ENCODE measurements around the gene ALOX15.
"Not testable (repeated sequence)": the region's sequence is repeated elsewhere in the genome, so short reads cannot be mapped to it uniquely, and the experiment has no call there.

The ALOX15 gene

DNA sequence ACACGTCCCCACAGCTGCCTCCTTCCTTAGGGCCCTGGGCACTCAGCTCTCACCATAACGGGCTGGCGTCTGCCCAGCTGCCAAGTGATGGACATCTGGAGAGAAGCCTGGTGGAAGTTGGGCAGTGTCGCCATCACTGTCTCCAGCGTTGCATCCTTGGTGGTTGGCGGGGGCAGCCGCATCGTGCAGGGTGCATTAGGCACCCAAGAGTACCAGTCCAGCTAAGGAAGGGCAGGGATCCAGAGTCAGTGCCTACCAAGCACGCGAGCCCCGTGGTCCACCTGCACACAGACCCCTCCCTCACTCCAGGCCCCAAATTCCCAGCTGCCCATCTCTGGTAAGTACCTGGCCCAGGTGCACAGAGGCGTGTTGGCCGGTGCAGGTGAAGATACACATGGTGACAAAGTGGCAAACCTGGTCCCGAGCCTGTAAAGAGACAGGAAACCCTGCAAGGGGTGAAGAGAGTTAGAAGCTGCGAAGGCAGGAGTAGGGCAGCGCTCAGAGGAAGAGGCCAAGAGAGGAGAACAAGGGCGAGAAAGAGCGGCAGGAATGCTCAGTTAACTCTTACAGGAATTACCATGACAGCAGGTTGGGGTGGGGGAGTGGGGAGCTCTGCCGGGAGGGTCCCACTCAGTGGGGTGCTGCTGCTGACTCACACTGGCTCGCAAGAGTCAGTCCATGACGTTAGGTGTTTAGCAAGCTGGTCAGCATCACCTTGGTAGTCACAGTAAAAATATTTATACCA lies 9.5 kb downstream of the ALOX15 start:
- Histone ChIP-seq H3K36me3 (ENCODE audit: control insufficient read depth, insufficient read depth, low read length) (no peaks in the 10 kb centered on the region), H3K4me3 (ENCODE audit: low read depth, low read length) (no peak overlapping the region), H3K27me3 (ENCODE audit: control insufficient read depth, insufficient read depth, low read length) (peaks cover 13% of the 10 kb centered on the region)

DNA sequence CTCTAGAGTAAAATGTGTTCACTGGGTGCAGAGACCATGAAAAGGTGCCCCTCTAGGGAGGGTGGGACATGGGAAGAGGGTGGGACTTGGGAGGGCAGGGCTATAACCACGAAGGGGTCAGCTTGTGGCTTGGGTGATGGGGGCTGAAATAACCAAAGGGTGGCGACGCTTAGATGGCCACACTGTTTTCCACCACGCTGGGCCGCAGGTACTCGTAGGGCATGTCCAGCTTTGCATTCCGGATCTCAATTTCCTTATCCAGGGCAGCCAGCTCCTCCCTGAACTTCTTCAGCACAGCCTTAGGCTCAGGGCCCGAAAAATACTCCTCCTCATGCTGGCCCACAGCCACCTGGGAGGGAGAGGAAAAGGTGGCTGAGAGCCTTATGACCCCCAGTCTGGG lies 10.0 kb downstream of the ALOX15 start:
- H3K27me3 ChIP-seq (ENCODE audit: control insufficient read depth, insufficient read depth, low read length): peaks cover 7% of the 10 kb centered on the region
- no peaks in the 10 kb centered on the region for H3K9me3 ChIP-seq (ENCODE audit: control insufficient read depth, insufficient read depth, low read length)
- H3K9ac ChIP-seq (ENCODE audit: low read depth, low read length): no peak overlapping the region
- H3K4me3 ChIP-seq (ENCODE audit: low read depth, low read length): no peak overlapping the region
- no peaks in the 10 kb centered on the region for H3K36me3 ChIP-seq (ENCODE audit: control insufficient read depth, insufficient read depth, low read length)
- H3K4me1 ChIP-seq (ENCODE audit: control insufficient read depth, insufficient read depth, low read length): peaks cover 17% of the 10 kb centered on the region

More for the DNA sequence above, 9.5 kb downstream of the ALOX15 start:
- Histone ChIP-seq H3K4me1 (ENCODE audit: control insufficient read depth, insufficient read depth, low read length) (peaks cover 17% of the 10 kb centered on the region), H3K9me3 (ENCODE audit: control insufficient read depth, insufficient read depth, low read length) (no peaks in the 10 kb centered on the region), H3K9ac (ENCODE audit: low read depth, low read length) (no peak overlapping the region)

DNA sequence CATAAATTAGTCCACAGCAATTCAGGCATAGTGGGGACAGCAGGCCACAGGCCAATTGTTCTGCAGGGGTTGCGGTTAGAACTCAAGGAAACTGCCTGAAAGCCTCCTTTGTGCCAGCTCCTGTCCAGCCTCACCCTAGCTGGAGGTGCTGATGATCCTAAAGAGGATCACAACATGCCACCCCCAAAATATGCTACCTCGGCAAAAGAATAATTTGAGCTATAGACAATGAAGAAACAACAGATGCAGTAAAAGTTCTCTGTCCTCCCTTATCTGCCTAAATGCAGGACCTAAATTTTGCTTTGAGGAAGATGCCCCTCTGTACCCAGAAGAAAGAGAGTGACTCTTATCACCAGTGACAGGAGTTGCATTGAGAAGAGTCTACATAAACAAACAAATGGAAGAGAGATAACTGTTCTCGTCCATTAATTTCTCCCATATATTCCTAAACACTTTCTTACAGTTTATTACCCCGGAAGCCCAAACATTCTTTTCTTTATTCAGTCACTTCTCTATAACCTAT lies 14.7 kb downstream of the ALOX15 start:
- Histone ChIP-seq H3K9me3 (ENCODE audit: control insufficient read depth, insufficient read depth, low read length) (no peaks in the 10 kb centered on the region), H3K4me1 (ENCODE audit: control insufficient read depth, insufficient read depth, low read length) (no peaks in the 10 kb centered on the region), H3K36me3 (ENCODE audit: control insufficient read depth, insufficient read depth, low read length) (no peaks in the 10 kb centered on the region), H3K27me3 (ENCODE audit: control insufficient read depth, insufficient read depth, low read length) (no peaks in the 10 kb centered on the region), H3K4me3 (ENCODE audit: low read depth, low read length) (no peak overlapping the region), H3K9ac (ENCODE audit: low read depth, low read length) (no peak overlapping the region)

DNA sequence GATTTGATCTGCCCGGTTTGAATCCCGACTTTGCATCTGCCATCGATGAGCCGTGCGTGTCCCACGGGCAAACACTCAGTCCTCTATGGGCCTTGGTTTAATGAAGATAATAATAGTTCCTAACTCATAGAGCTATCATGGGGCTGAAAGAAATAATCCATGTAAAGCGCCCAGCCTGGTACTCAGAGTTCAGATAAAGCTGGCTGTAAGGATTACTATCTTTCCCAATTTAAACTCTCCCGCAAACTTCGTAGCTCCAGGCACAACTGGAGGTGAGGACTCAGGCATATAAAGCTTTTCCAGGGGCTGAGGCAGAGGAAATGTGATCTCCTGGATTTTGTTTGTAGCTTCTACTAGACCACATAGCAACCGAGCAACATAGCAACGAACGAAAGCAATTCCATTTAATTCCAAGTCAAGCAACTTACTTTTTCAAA lies 16.3 kb downstream of the ALOX15 start:
- H3K4me1 ChIP-seq (ENCODE audit: control insufficient read depth, insufficient read depth, low read length): no peaks in the 10 kb centered on the region
- no peaks in the 10 kb centered on the region for H3K27me3 ChIP-seq (ENCODE audit: control insufficient read depth, insufficient read depth, low read length)
- H3K36me3 ChIP-seq (ENCODE audit: control insufficient read depth, insufficient read depth, low read length): no peaks in the 10 kb centered on the region
- H3K9me3 ChIP-seq (ENCODE audit: control insufficient read depth, insufficient read depth, low read length): no peaks in the 10 kb centered on the region
- no peak overlapping the region for H3K4me3 ChIP-seq (ENCODE audit: low read depth, low read length)
- H3K9ac ChIP-seq (ENCODE audit: low read depth, low read length): no peak overlapping the region

DNA sequence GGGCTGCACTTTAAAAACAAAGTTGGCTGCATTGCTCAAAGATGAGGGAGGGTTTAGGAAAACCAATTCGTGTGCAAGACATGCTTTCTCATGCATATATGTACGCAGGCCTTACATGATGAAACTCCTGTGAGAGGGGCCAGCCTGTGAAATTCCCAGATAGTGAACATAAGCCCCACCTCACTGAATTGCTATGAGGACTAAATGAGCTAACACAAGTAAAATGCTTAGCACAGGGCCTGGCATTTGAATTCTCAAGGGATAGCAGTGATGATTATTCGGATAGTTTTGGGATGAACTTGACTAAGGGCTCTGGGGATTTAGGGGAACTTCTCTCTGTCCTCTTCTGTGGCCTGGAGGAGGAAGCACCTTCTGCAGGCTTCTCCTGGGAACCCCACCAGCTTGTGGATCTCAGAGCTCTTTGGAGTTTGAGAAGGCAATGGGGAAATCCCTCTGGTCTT lies 17.0 kb downstream of the ALOX15 start:
- H3K36me3 ChIP-seq (ENCODE audit: control insufficient read depth, insufficient read depth, low read length); H3K27me3 ChIP-seq (ENCODE audit: control insufficient read depth, insufficient read depth, low read length); H3K9ac ChIP-seq (ENCODE audit: low read depth, low read length); H3K9me3 ChIP-seq (ENCODE audit: control insufficient read depth, insufficient read depth, low read length); H3K4me3 ChIP-seq (ENCODE audit: low read depth, low read length); H3K4me1 ChIP-seq (ENCODE audit: control insufficient read depth, insufficient read depth, low read length): not testable (repeated sequence)

DNA sequence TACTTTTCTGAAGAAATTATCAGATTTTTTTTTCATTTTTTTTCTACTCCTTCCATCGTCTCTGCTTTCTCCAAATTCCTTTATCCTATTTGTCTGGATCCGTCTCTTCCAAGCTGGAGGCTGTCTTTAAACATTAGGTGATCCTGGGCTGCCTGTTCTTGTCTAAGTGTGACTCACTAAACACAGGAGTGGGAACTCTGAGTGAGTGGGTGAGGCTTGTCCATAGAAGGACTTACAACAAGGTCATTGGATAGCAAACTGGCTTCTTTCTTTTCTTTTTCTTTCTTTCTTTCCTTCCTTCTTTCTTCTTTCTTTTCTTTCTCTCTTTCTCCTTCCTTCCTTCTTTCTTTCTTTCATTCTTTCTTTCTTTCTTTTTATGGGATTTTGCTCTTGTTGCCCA lies 18.2 kb downstream of the ALOX15 start:
- Histone ChIP-seq H3K36me3 (ENCODE audit: control insufficient read depth, insufficient read depth, low read length) (no peaks in the 10 kb centered on the region), H3K9ac (ENCODE audit: low read depth, low read length) (no peak overlapping the region), H3K4me1 (ENCODE audit: control insufficient read depth, insufficient read depth, low read length) (no peaks in the 10 kb centered on the region), H3K27me3 (ENCODE audit: control insufficient read depth, insufficient read depth, low read length) (no peaks in the 10 kb centered on the region), H3K9me3 (ENCODE audit: control insufficient read depth, insufficient read depth, low read length) (no peaks in the 10 kb centered on the region), H3K4me3 (ENCODE audit: low read depth, low read length) (no peak overlapping the region)

DNA sequence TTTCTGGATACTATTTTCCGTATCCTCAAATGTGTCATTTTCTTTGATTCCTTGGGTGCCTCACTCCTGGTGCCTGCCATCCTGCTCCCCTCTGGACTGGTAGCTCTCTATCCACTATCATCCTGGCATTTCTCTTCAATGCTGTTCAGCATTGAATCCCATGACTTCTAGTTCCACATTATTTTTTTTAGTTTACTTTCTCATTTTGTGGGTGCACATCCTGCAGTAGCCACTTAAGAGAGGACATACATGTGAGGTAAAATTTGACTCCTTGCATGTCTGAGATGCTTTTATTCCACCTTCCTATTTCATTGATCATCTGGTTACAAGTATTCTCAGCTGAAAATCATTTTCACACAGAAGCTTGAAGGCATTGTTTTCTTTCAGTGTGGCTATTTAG lies 19.1 kb downstream of the ALOX15 start:
- no peak overlapping the region for H3K4me3 ChIP-seq (ENCODE audit: low read depth, low read length)
- H3K27me3 ChIP-seq (ENCODE audit: control insufficient read depth, insufficient read depth, low read length): no peaks in the 10 kb centered on the region
- H3K4me1 ChIP-seq (ENCODE audit: control insufficient read depth, insufficient read depth, low read length): peaks cover under 1% of the 10 kb centered on the region
- no peak overlapping the region for H3K9ac ChIP-seq (ENCODE audit: low read depth, low read length)
- H3K36me3 ChIP-seq (ENCODE audit: control insufficient read depth, insufficient read depth, low read length): no peaks in the 10 kb centered on the region
- H3K9me3 ChIP-seq (ENCODE audit: control insufficient read depth, insufficient read depth, low read length): no peaks in the 10 kb centered on the region

DNA sequence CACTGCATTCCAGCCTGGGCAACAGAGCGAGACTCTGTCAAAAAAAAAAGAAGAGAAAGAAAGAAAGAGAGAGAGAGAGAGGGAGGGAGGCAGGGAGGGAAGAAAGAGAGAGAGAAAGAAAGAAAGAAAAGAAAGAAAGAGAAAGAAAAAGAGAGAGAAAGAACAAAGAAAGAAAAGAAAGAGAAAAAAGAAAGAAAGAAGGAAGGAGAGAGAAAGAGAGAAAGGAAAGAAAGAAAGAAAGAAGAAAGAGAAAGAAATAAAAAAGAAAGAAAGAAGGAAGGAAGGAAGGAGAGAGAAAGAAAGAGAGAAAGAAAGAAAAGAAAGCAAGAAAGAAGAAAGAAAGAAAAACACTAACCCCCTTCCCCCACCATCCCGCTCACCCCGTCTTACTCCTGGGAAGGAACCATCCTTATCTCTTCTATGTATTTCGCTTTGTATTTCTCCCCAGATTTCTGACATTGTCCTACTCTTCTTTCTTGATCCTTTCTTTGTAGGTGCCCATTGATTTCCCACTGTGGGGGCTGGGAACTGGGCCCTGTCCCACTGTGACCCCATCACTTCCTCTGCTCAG lies 20.9 kb downstream of the ALOX15 start:
- Histone ChIP-seq H3K4me1 (ENCODE audit: control insufficient read depth, insufficient read depth, low read length) (peaks cover 2% of the 10 kb centered on the region), H3K9me3 (ENCODE audit: control insufficient read depth, insufficient read depth, low read length) (no peaks in the 10 kb centered on the region), H3K9ac (ENCODE audit: low read depth, low read length) (no peak overlapping the region), H3K27me3 (ENCODE audit: control insufficient read depth, insufficient read depth, low read length) (no peaks in the 10 kb centered on the region), H3K4me3 (ENCODE audit: low read depth, low read length) (no peak overlapping the region), H3K36me3 (ENCODE audit: control insufficient read depth, insufficient read depth, low read length) (no peaks in the 10 kb centered on the region)

DNA sequence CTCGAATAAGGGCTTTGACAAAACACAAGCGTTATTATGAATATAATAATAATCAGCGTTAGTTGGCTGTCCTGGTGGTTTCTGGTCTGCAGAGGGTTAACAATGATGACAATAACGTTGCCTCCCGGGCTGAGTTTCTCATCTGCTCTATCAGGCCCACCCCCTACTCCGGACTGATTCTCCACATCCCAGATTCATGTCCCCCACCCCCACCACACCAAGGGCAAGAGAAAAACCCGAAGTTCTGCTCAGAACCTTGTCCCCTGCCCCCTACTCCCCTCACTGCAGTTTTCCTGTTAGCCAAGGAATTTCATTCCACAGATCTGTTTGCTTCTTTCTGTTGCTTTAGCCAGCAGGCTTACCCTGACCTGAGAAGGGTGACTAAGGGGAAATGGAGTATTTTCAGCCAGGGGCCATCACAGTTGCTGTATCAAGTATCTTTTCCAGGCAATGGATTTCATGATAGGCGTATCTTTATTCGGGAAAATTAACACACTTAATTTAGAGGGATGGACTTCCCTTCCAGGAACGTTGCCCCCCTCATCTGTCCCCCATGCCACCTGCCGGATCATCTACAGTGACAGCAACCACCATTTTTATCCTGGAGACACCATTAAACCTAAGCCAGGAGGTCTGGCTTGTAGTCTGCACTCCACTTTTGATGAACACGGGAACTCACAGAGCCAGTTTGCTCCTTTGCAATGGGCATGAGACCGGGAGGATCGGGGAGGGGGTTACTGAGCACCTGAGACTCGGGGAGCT lies 23.7 kb downstream of the ALOX15 start:
- peaks cover 2% of the 10 kb centered on the region for H3K4me1 ChIP-seq (ENCODE audit: control insufficient read depth, insufficient read depth, low read length)
- no peak overlapping the region for H3K9ac ChIP-seq (ENCODE audit: low read depth, low read length)
- no peak overlapping the region for H3K4me3 ChIP-seq (ENCODE audit: low read depth, low read length)
- H3K36me3 ChIP-seq (ENCODE audit: control insufficient read depth, insufficient read depth, low read length): no peaks in the 10 kb centered on the region
- no peaks in the 10 kb centered on the region for H3K27me3 ChIP-seq (ENCODE audit: control insufficient read depth, insufficient read depth, low read length)
- no peaks in the 10 kb centered on the region for H3K9me3 ChIP-seq (ENCODE audit: control insufficient read depth, insufficient read depth, low read length)

DNA sequence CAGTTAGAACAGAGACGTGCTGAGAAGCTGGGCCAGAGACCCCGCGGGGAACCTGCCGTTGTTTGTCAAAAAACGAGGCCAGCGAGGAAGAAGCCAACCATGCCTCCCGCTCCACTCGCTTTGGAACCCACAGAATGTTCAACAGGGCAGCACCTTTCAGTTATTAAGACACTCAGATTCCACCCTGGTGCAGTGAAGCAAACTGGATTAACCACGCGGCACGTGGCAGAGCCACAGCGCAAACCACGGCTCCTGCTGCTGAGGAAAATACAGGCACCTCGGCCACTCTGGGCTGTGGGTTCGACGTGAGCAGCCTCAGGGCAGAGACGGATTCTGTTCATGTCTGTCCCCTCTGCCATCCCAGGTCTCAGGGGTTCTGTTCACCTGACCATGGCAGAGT lies 24.4 kb downstream of the ALOX15 start:
- peaks cover 2% of the 10 kb centered on the region for H3K4me1 ChIP-seq (ENCODE audit: control insufficient read depth, insufficient read depth, low read length)
- H3K36me3 ChIP-seq (ENCODE audit: control insufficient read depth, insufficient read depth, low read length): no peaks in the 10 kb centered on the region
- no peak overlapping the region for H3K9ac ChIP-seq (ENCODE audit: low read depth, low read length)
- no peaks in the 10 kb centered on the region for H3K9me3 ChIP-seq (ENCODE audit: control insufficient read depth, insufficient read depth, low read length)
- no peak overlapping the region for H3K4me3 ChIP-seq (ENCODE audit: low read depth, low read length)
- no peaks in the 10 kb centered on the region for H3K27me3 ChIP-seq (ENCODE audit: control insufficient read depth, insufficient read depth, low read length)

DNA sequence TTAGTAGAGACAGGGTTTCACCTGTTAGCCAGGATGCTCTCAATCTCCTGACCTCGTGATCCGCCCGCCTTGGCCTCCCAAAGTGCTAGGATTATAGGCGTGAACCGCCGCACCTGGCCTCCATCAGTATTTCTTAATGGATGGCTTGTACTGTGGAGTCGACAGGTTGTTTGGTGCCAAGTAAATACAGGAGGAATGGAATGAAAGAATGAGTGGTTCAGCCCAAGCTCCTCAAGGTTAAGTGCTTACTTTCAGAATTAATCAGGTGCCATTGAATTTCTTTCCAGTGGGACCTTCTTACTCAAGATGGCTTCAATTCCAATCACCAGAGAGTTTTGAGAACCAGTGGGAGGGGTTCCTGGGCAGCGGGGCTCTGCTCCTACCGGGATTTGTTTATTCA lies 25.0 kb downstream of the ALOX15 start:
- no peaks in the 10 kb centered on the region for H3K27me3 ChIP-seq (ENCODE audit: control insufficient read depth, insufficient read depth, low read length)
- H3K4me1 ChIP-seq (ENCODE audit: control insufficient read depth, insufficient read depth, low read length): peaks cover 2% of the 10 kb centered on the region
- H3K9ac ChIP-seq (ENCODE audit: low read depth, low read length): no peak overlapping the region
- H3K4me3 ChIP-seq (ENCODE audit: low read depth, low read length): no peak overlapping the region
- H3K36me3 ChIP-seq (ENCODE audit: control insufficient read depth, insufficient read depth, low read length): no peaks in the 10 kb centered on the region
- no peaks in the 10 kb centered on the region for H3K9me3 ChIP-seq (ENCODE audit: control insufficient read depth, insufficient read depth, low read length)

Data from iPS-15b (cell line).